ENCODE data around the gene SGCA. TPM values are rescaled to one million over a fixed set of nuclear protein-coding genes. Genes with fewer than 3 reads are reported as not detected.

The SGCA gene
- total and polyA plus RNA-seq, 2 of the 8 experiments (the other 6 are each of a cell fraction or from before 2014, with no cell fraction given), result 0.12 TPM; not detected in 1

GRCh38 chr17:50192144-50192617 lies 26.4 kb downstream of the SGCA start:
- Histone ChIP-seq H3K27ac (ENCODE audit: low read depth, low read length) (no peak overlapping the region), H2BK15ac (ENCODE audit: low read length) (no peak overlapping the region), H4K20me1 (replicated peaks in 1 of 2; ENCODE audit: control insufficient read depth in 1 of 2, insufficient read depth in 2 of 2, low read length in 2 of 2) (peaks cover 0 to 2% of the 10 kb centered on the region in 2 experiments), H3K14ac (ENCODE audit: insufficient read length) (no peak overlapping the region), H3K4me1 (replicated peaks in 1 of 4; ENCODE audit: control insufficient read depth in 3 of 4, insufficient read depth in 4 of 4, low read length in 3 of 4) (no peaks in the 10 kb centered on the region), H2BK120ac (replicated peaks; ENCODE audit: low read depth, low read length) (no peak overlapping the region), H3K79me1 (ENCODE audit: low read depth, low read length) (no peaks in the 10 kb centered on the region), H3K36me3 (ENCODE audit: control insufficient read depth in 2 of 4, insufficient read depth in 4 of 4, low read length in 3 of 4) (peaks cover 6 to 76% (median 47%) of the 10 kb centered on the region in 4 experiments), H2AFZ (ENCODE audit: low read length) (no peak overlapping the region), H3K4me3 (ENCODE audit: extremely low read depth in 1 of 4, insufficient read depth in 2 of 4, low read depth in 3 of 4, low read length in 4 of 4) (no peak overlapping the region), H3K23ac (ENCODE audit: insufficient read length) (no peak overlapping the region), H3K56ac (replicated peaks; ENCODE audit: insufficient read length, low read depth, low read length) (no peak overlapping the region), H3K27me3 (replicated peaks in 1 of 4; ENCODE audit: control insufficient read depth in 3 of 4, extremely low read depth in 1 of 4, insufficient read depth in 3 of 4, low read length in 3 of 4) (no peaks in the 10 kb centered on the region), H3K9ac (replicated peaks in 1 of 4; ENCODE audit: extremely low read depth in 1 of 4, low read depth in 3 of 4, low read length in 3 of 4) (no peak overlapping the region), H2AK5ac (ENCODE audit: low read depth, low read length) (no peak overlapping the region), H4K91ac (replicated peaks; ENCODE audit: insufficient read length, low read length) (no peak overlapping the region), H4K5ac (ENCODE audit: insufficient read length, low read depth, low read length) (no peak overlapping the region), H3K9me3 (ENCODE audit: insufficient read depth in 2 of 2, low read depth in 1 of 2, low read length in 1 of 2) (no peaks in the 10 kb centered on the region), H3K23me2 (ENCODE audit: low read depth, low read length) (no peaks in the 10 kb centered on the region), H2BK20ac (ENCODE audit: low read length) (no peak overlapping the region), H3K4ac (replicated peaks; ENCODE audit: insufficient read length, low read depth, low read length) (no peak overlapping the region), H3K79me2 (ENCODE audit: control insufficient read depth in 1 of 2, insufficient read depth in 2 of 2, low read length in 2 of 2) (no peaks in the 10 kb centered on the region), H4K8ac (ENCODE audit: extremely low read depth, insufficient read depth, low read length) (no peak overlapping the region), H2BK12ac (ENCODE audit: low read depth, low read length) (no peak overlapping the region), H3K4me2 (ENCODE audit: insufficient read depth in 1 of 2, low read depth in 2 of 2, low read length in 2 of 2) (no peak overlapping the region), H3K18ac (ENCODE audit: extremely low read depth, low read length) (no peak overlapping the region), H2BK5ac (ENCODE audit: low read depth, low read length) (no peak overlapping the region)
- WGBS, 2 experiments (ENCODE audit: extremely low coverage in 1 of 2, insufficient coverage in 1 of 2, insufficient read length in 1 of 2, insufficient replicate concordance in 2 of 2, low coverage in 1 of 2, low lambda C conversion rate in 2 of 2, missing lambda C conversion rate in 1 of 2), result 89% methylated on average over 4 of the region's 4 CpGs; no CpG with 5 or more reads in 1 of the 2 experiments
- POLR2A ChIA-PET (ENCODE audit: partially characterized antibody), result no interaction called here
- FAIRE-seq (no peak), DNase-seq (ENCODE audit: low read depth in 1 of 2, low spot score in 2 of 2) (no peak)
- CTCF ChIA-PET (ENCODE audit: partially characterized antibody), result interaction anchor here (0.9 to 1.5 kb wide), 3 partner anchors 23 to 106 kb away, joined by 3 to 5 read pairs (median 3); no protein-coding TSS in a partner anchor
- TF ChIP-seq TAF1 (IDR thresholded peaks at IDR 0.05; ENCODE audit: low read depth, low read length), result no peak
- no peak for TF ChIP-seq KDM5A (IDR thresholded peaks at IDR 0.05; ENCODE audit: low read length)
